Osteocyte (in vitro differentiated cells): ENCODE measurements around the gene BIN2. TPM values are rescaled to one million over a fixed set of nuclear protein-coding genes. Genes with fewer than 3 reads are reported as not detected.
"Not testable (repeated sequence)": the region's sequence is repeated elsewhere in the genome, so short reads cannot be mapped to it uniquely, and the experiment has no call there.

ENCODE experiments used
- DNase-seq: peaks from one replicate; pipeline ENCODE4 v3.0.0; 2021; ENCODE audit warnings: mixed read lengths; ENCODE audit not compliant: unreplicated experiment; ENCODE audit errors: extremely low spot score
- H3K27ac Mint-ChIP-seq: one replicate; pipeline ENCODE4 v1.8.0; 2021; ENCODE audit warnings: mild to moderate bottlenecking, mixed read lengths; ENCODE audit not compliant: unreplicated experiment
- H3K27me3 Mint-ChIP-seq: one replicate; pipeline ENCODE4 v1.8.0; 2021; ENCODE audit warnings: mixed read lengths; ENCODE audit not compliant: unreplicated experiment
- H3K36me3 Mint-ChIP-seq: one replicate; pipeline ENCODE4 v1.8.0; 2021; ENCODE audit warnings: mixed read lengths; ENCODE audit not compliant: unreplicated experiment
- H3K4me1 Mint-ChIP-seq: one replicate; pipeline ENCODE4 v1.8.0; 2021; ENCODE audit warnings: mixed read lengths; ENCODE audit not compliant: unreplicated experiment
- H3K4me3 Mint-ChIP-seq: one replicate; pipeline ENCODE4 v1.8.0; 2021; ENCODE audit warnings: mild to moderate bottlenecking, moderate library complexity, mixed read lengths; ENCODE audit not compliant: unreplicated experiment
- H3K9me3 Mint-ChIP-seq: one replicate; pipeline ENCODE4 v1.8.0; 2021; ENCODE audit warnings: mixed read lengths; ENCODE audit not compliant: unreplicated experiment
- total RNA-seq: library from RNA; stranded (reverse); gene quantifications from 2 replicates; pipeline ENCODE4 v1.2.1, GENCODE V29; 2021
- TF ChIP-seq, protein P1 (sequence below): fragments of 200-600 bp; sonication (generic); IDR thresholded peaks from 2 replicates; pipeline ENCODE4 v1.5.0; 2021; ENCODE audit warnings: antibody characterized with exemption, mild to moderate bottlenecking, moderate library complexity

BIN2 gene
- total RNA-seq, 1 donor from 2014 or later: not detected

GRCh38 chr12:51345681-51346080 lies 21.7 kb upstream of the BIN2 start:
- Mint-ChIP-seq H3K36me3 (no peaks in the 10 kb centered on the region), H3K27ac (no peak overlapping the region), H3K4me1 (no peaks in the 10 kb centered on the region), H3K4me3 (no peak overlapping the region), H3K27me3 (no peaks in the 10 kb centered on the region), H3K9me3 (no peaks in the 10 kb centered on the region)
- DNase-seq: no peak
- TF ChIP-seq, protein P1, sequence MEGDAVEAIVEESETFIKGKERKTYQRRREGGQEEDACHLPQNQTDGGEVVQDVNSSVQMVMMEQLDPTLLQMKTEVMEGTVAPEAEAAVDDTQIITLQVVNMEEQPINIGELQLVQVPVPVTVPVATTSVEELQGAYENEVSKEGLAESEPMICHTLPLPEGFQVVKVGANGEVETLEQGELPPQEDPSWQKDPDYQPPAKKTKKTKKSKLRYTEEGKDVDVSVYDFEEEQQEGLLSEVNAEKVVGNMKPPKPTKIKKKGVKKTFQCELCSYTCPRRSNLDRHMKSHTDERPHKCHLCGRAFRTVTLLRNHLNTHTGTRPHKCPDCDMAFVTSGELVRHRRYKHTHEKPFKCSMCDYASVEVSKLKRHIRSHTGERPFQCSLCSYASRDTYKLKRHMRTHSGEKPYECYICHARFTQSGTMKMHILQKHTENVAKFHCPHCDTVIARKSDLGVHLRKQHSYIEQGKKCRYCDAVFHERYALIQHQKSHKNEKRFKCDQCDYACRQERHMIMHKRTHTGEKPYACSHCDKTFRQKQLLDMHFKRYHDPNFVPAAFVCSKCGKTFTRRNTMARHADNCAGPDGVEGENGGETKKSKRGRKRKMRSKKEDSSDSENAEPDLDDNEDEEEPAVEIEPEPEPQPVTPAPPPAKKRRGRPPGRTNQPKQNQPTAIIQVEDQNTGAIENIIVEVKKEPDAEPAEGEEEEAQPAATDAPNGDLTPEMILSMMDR: no peak

DNA sequence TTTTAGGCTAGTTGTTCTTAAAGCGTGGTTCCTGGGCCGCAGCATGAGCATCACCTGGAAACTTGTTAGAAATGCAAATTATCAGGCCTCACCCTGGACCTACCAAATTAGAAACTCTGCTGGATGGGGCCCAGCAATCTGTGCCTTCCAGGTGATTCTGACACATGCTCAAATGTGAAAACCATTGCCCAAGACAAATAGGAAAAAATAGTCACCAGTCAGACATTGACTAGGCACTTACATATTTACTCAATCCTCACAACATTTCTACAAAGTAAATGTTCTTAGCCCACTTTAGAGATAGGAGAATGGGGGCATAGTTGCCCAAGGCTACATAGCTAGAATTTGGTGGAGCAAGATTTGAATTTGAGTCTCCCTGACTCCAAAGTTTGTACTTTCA lies 19.2 kb upstream of the BIN2 start:
- DNase-seq: no peak
- no peak overlapping the region for H3K27ac Mint-ChIP-seq
- H3K4me1 Mint-ChIP-seq: no peaks in the 10 kb centered on the region
- H3K27me3 Mint-ChIP-seq: no peaks in the 10 kb centered on the region
- H3K9me3 Mint-ChIP-seq: no peaks in the 10 kb centered on the region
- no peaks in the 10 kb centered on the region for H3K36me3 Mint-ChIP-seq
- TF ChIP-seq, protein P1: no peak
- no peak overlapping the region for H3K4me3 Mint-ChIP-seq

- Mint-ChIP-seq H3K27me3 (no peaks in the 10 kb centered on the region), H3K9me3 (no peaks in the 10 kb centered on the region), H3K27ac (no peak overlapping the region), H3K4me1 (no peaks in the 10 kb centered on the region), H3K36me3 (no peaks in the 10 kb centered on the region), H3K4me3 (no peak overlapping the region)
- DNase-seq: no peak
- TF ChIP-seq, protein P1: no peak
These were observed 18.4 kb upstream of the BIN2 start for GRCh38 chr12:51342416-51342815.

DNA sequence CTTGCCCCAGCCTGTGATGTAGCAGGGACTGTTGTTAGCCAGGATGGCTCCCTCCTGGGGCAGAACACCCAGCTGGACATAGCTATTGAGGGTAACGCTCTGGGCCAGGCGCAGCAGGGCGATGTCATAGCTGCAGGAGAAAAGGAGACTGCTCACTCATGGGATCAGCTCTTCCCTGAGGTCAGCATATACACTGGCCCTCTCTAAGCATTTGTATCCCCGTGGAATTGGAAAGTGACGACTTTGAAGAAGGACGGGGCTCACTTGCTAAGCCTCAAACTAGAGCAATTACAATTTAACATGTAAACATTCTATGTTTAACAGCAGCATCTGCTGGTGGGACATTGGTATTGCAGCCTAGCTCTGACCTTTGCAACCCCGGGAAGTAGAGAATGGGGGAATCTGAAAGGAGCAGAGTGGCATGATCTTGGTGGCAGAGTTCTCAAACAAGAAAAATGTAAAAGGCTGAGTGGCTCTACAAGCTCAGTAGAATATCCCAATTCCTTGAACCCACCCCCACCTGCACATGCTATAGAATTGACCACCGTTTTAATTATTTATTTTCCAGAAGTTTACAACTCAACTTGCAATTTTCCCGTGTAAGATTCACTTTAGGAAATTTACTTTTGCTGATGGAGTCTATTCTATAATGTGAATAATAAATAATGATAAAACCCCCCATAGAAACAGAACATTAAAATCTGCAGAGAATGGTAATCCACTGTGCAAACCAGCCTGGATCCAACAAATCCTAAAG lies 17.5 kb upstream of the BIN2 start:
- TF ChIP-seq, protein P1: peak; percentile 94
- no peaks in the 10 kb centered on the region for H3K9me3 Mint-ChIP-seq
- H3K4me1 Mint-ChIP-seq: no peaks in the 10 kb centered on the region
- no peaks in the 10 kb centered on the region for H3K27me3 Mint-ChIP-seq
- no peak for DNase-seq
- H3K36me3 Mint-ChIP-seq: no peaks in the 10 kb centered on the region
- H3K27ac Mint-ChIP-seq: no peak overlapping the region
- no peak overlapping the region for H3K4me3 Mint-ChIP-seq

- Mint-ChIP-seq H3K36me3 (no peaks in the 10 kb centered on the region), H3K27me3 (no peaks in the 10 kb centered on the region), H3K4me1 (no peaks in the 10 kb centered on the region), H3K4me3 (no peak overlapping the region), H3K27ac (no peak overlapping the region), H3K9me3 (no peaks in the 10 kb centered on the region)
- no peak for DNase-seq
- TF ChIP-seq, protein P1: no peak
These were observed 15.8 kb upstream of the BIN2 start for GRCh38 chr12:51339750-51340149.

DNA sequence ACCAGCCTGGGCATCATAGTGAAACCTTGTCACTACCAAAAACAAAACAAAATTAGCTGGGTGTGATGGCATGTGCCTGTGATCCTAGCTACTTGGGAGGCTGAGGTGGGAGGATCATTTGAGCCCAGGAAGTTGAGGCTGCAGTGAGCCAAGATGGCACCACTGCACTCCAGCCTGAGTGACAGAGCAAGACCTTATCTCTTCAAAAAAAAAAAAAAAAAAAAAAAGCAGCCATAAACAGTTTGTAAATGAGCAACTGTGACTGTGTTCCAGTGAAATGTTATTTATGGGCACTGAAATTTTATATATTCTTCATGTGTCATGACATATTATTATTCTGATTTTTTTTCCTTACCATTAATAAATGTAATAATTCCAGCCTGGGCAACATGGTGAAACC lies 13.4 kb upstream of the BIN2 start:
- not testable (repeated sequence) for H3K27me3 Mint-ChIP-seq, H3K4me3 Mint-ChIP-seq, H3K27ac Mint-ChIP-seq, H3K36me3 Mint-ChIP-seq, H3K4me1 Mint-ChIP-seq, DNase-seq, H3K9me3 Mint-ChIP-seq
